A204.1 (cell line): ENCODE data around the gene TAF11L4.
"Not testable (repeated sequence)": the region's sequence is repeated elsewhere in the genome, so short reads cannot be mapped to it uniquely, and the experiment has no call there.

Experiments used
- FAIRE-seq: peaks from 2 replicates; lab custom pipeline; 2012; peaks lifted over from hg19 to GRCh38; lab: Jason Lieb, UNC

The TAF11L4 gene

GRCh38 chr5:17521501-17521900, at the start of gene TAF11L4:
TAF11L4 (plus strand) TSS chr5:17521801.
- not testable (repeated sequence) for FAIRE-seq

GRCh38 chr5:17475064-17475463, 46.5 kb upstream of the TAF11L4 start:
- FAIRE-seq = not testable (repeated sequence)

DNA sequence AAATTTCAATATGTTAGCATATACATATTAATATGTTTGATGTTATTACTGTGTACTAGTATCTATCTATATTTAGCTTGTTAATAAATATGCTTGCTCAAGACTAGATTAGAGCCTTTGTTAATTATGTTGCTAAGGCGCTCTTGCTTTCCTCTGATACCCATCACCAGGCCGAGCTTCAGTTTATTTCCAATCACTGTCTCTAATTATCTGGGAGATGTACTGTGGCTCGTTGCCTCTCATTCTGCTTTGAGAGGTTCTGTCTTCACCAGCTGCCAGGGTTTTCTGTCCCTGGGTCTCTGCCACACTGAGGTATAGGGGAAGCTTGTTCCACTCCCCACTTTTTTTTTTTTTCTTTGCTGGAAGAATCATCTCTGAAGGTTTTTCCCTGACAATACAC, 44.6 kb upstream of the TAF11L4 start:
- no peak for FAIRE-seq

DNA sequence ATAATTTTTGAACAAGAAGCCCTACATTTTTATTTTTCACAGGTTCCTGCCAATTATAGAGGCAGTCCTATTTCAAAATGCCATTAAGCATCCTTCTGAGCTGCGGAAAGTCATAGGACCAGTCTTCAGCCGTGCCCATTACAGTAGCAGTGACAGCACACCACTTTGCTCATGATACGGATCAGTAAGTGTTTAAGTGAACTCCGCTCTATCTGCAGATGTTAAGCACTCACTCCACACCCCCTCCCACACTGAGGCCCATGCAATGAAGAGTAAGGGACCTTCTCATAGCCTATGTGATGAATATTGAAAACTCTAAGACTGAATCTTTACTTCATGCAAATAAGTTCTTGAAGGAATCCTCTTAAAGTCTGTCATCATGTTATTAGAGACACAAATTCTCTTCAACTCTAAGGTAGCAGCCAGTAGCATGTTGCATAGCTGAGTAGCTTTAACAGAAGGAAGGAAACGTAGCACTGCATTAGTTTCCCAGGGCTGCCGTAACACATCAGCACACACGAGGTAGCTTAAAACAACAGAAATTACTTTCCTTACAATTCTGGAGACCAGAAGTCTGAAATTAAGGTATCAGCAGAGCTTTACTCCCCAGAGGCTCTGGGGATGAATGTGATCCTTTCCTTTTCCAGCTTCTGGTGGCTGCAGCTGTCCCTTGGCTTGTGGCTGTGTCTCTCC, 43.9 kb upstream of the TAF11L4 start:
- no peak for FAIRE-seq

- no peak for FAIRE-seq
These were observed 40.2 kb upstream of the TAF11L4 start for GRCh38 chr5:17481378-17481777.

DNA sequence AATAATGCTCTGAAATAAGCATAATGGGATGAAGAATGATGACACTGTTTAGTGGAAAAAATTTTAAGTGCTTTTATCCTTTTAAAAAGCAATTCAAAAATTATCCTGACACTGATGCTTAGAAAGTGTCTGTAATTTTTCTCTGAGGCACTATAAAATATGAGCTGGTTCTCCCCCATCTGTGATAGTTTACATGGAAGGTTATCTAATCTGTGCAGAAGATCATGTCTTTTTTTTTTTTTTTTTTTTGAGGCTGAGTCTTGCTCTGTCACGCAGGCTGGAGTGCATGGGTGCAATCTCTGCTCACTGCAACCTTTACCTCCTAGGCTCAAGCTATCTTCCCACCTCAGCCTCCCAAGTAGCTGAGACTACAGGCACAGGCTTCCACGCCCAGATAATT, 38.8 kb upstream of the TAF11L4 start:
- no peak for FAIRE-seq

DNA sequence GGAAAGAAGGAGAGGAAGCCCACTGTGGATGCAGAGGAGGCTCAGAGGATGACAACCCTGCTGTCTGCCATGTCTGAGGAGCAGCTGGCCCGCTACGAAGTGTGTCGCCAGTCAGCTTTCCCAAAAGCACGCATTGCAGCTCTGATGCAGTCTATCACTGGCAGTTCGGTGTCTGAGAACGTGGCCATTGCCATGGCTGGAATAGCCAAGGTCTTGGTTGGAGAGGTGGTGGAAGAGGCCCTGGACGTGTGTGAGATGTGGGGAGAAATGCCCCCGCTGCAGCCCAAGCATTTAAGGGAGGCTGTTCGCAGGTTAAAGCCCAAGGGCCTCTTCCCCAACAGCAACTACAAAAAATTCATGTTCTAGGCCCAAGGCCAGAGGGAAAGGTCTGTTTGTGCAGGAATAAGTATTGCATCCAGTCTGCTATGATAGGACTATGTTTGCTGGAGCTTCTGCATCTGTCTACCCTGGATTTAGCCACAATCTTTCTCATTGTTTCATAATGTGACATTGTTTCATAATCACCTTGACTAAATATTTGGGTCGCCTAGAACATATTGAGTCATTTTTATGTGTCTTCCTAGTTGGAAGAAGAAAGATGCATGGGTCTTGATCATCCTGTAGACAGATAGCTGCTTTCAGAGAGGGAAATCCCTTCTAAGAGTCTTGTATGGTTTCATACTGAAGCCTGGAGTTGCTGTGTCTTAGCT, 35.0 kb upstream of the TAF11L4 start:
- not testable (repeated sequence) for FAIRE-seq

DNA sequence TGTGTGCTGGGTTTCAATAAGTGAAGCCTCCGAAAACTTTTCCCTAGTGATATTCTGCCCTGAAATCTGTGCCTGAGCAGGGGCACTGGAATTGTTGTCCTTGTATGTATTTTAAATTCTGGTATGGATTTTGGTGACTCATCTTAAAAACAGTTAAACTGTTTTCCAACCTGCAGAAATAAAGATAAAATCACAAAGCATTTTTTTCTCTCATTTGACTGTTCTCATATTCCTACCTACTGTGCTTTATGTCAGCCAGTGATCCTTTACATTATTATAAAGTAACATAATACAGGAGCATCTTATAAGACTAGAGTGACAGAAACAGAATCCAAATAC, 34.5 kb upstream of the TAF11L4 start:
- no peak for FAIRE-seq

DNA sequence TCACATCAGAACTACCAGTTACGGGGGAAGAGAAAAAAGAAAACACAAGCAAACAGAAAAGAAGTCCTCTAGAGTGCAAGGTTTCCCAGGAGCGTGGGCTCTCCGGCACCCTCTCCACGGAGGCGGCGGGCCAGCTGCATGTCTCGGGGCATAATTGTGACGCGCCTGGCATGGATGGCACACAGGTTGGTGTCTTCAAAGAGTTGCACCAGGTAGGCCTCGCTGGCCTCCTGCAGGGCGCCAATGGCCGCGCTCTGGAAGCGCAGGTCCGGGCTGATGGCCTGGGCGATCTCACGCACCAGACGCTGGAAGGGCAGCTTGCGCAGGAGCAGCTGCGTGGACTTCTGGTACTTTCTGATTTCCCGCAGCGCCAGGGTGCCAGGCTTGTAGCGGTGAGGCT, 30.3 kb upstream of the TAF11L4 start:
- FAIRE-seq = not testable (repeated sequence)

DNA sequence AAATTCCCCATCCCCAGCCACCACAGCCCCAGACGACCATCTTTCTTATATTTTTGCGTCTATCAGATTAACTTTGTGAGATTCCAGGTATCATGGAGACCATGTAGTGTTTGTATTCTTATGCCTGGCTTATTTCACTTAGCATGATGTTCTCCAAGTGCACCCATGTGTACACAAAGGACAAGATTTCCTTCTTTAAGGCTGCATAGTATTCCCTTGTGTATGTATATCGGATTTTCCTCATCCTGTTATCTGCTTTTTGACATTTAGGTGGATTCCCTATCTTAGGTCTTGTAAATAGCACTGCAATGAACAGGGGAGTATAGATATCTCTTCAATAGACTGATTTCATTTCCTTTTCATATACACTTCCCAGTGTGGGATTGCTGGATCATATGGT, 28.8 kb upstream of the TAF11L4 start:
- no peak for FAIRE-seq

DNA sequence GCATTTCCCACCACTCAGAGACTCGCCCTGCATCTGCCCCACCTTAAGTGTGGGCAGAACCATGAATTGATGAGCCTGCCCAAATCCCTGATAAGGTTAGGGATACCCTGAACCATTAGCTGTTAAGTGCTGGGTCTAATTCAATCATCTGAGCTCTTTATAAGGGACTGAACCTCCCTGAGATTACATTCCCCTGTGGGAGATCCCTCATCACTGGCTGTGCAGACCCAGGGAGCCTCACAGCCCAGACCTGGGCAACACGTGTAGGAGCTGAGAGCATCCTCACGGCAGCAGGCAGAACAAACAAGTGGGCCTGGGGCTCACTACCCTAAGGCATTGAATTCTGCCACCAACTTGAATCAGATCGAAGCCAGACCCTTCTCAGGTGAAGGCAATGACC, 24.2 kb upstream of the TAF11L4 start:
- FAIRE-seq = no peak

DNA sequence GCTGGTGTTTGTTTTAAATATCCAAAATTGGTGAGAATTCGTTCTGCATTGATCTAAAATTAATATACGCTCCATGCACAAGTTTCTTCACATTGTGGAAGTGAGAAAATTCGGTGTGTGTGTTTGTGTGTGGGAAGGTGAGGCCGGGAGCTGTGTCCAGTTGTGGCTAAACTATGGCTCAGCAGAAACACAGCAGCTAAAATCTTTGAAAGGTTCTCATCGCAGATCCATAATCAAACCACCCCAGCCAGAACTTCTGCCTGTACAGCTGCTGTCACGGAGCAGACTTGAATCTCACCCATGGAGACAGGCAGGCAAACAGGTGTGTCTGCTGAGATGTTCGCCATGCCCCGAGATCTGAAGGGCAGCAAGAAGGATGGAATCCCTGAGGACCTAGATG, 23.7 kb upstream of the TAF11L4 start, which contains the start of gene TAF11L2:
TSS of gene TAF11L2 (plus strand) at position 301 of the 400 bp plus-strand sequence.
- FAIRE-seq = not testable (repeated sequence)

GRCh38 chr5:17511775-17512325, 9.8 kb upstream of the TAF11L4 start:
- FAIRE-seq = no peak

DNA sequence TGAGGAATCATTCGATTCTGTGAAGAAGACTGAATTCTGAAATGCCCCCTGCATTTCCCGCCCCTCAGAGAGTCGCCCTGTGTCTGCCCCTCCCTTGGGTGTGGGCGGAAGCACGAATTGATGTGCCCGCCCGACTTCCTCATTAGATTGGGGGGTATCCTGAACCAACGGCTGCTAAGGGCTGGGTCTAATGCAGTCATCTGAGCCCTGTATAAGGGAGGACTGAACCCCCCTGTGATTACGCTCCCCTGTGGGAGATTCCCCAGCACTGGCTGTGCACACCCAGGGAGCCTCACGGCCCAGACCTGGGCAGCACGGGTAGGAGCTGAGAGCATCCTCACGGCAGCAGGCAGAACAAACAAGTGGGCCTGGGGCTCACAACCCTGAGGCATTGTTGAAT, 4.1 kb upstream of the TAF11L4 start:
- not testable (repeated sequence) for FAIRE-seq

- FAIRE-seq = not testable (repeated sequence)
These were observed 3.5 kb upstream of the TAF11L4 start, which contains the start of gene TAF11L3 for GRCh38 chr5:17518067-17518466. TAF11L3 (plus strand) TSS chr5:17518367.

DNA sequence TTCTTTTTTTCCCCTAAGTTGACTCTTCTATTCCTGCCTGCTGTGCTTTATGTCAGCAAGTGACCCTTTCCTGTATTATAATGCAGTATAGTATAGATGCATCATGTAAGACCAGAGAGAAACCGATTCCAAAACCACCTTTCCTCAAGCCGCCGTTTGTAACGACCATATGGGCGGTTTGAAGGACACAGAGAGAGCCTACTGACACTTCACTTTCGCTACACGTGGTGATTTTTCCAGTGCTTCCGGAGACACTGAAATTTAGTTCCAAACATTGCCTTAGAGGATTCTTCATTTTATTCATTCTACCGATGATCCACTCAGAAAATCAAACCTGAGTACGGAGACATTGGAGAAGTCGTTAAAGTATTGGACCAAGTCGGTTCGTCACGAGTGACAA, 2.1 kb upstream of the TAF11L4 start:
- not testable (repeated sequence) for FAIRE-seq

DNA sequence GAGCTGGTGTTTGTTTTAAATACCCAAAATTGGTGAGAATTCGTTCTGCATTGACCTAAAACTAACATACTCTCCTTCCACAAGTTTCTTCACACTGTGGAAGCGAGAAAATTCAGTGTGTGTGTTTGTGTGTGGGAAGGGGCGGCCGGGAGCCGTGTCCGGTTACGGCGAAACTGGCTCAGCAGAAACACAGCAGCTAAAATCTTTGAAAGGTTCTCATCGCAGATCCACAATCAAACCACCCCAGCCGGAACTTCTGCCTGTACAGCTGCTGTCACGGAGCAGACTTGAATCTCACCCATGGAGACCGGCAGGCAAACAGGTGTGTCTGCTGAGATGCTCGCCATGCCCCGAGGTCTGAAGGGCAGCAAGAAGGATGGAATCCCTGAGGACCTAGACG, 3.3 kb downstream of the TAF11L4 start, which contains the start of gene TAF11L5:
TSS of gene TAF11L5 (plus strand) at position 301 of the 400 bp plus-strand sequence.
- FAIRE-seq = not testable (repeated sequence)

- FAIRE-seq = not testable (repeated sequence)
These were observed 4.9 kb downstream of the TAF11L4 start for GRCh38 chr5:17526504-17526903.

GRCh38 chr5:17528369-17528768, 6.8 kb downstream of the TAF11L4 start, which contains the start of gene TAF11L6:
TAF11L6 (plus strand) TSS chr5:17528669.
- not testable (repeated sequence) for FAIRE-seq
